Measurements from ENCODE around the gene FGF14. TPM values are rescaled to one million over a fixed set of nuclear protein-coding genes. Genes with fewer than 3 reads are reported as not detected.

FGF14 gene
- total RNA-seq, 2 donors from 2014 or later = under 0.01 to 0.28 TPM

DNA sequence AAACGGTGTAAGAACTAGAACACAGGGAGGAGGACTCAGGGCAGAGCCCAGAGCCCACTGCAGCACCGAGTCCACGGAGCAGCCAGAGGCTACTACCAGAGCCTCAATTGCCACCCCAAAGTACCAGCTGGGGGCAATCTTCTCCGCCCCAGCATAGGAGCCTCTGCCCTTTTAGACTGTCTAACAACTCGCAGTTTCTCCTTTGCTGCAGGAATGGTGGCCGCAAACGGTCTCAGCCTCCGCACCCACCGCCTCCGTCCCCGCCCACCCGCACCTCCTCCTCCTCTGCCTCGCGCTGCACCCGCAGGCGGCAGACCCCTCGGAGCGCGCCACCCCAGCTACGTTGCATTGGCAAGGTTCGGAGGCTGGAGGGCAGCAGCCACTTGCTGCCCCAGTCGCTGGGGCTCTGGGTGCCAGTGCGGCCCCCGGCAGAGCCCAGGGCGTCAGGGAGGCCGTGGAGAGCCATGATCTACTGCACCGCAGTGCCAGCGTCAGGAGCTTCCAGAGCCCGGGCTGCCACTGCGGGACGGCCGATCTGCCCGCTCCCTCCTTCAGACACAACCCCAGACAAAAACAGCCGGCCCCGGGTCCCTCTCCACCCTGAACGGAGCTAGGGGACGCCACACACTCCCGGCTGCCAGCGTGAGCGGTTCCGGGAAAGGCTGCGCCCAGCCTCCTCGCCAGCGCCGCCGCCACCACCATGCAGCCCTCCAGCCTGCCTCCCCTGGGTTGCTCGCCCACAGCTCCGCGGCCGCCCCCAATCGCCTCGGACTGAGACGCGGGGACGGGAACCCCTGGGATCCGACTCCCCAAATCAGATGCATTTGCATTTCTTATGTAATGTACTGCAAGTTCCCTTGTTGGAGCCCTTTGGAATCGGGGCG, 1.8 kb downstream of the FGF14 start:
- Histone ChIP-seq H3K36me3 (no peaks in the 10 kb centered on the region), H3K27ac (no peak overlapping the region), H3K9me3 (no peaks in the 10 kb centered on the region), H3K4me1 (replicated peaks) (no peaks in the 10 kb centered on the region), H3K27me3 (replicated peaks; ENCODE audit: insufficient read depth) (peaks cover 10% of the 10 kb centered on the region), H3K4me3 (peak overlapping the region; percentile 4 to 22)
- no peak for DNase-seq (ENCODE audit: low spot score)
- TF ChIP-seq POLR2AphosphoS5 (IDR thresholded peaks at IDR 0.05) (no peak), POLR2A (IDR thresholded peaks at IDR 0.05) (no peak)
- TF ChIP-seq, protein P1, sequence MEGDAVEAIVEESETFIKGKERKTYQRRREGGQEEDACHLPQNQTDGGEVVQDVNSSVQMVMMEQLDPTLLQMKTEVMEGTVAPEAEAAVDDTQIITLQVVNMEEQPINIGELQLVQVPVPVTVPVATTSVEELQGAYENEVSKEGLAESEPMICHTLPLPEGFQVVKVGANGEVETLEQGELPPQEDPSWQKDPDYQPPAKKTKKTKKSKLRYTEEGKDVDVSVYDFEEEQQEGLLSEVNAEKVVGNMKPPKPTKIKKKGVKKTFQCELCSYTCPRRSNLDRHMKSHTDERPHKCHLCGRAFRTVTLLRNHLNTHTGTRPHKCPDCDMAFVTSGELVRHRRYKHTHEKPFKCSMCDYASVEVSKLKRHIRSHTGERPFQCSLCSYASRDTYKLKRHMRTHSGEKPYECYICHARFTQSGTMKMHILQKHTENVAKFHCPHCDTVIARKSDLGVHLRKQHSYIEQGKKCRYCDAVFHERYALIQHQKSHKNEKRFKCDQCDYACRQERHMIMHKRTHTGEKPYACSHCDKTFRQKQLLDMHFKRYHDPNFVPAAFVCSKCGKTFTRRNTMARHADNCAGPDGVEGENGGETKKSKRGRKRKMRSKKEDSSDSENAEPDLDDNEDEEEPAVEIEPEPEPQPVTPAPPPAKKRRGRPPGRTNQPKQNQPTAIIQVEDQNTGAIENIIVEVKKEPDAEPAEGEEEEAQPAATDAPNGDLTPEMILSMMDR (IDR thresholded peaks at IDR 0.05) = no peak
- intact Hi-C loops (cut with DNase I) = no loop called here
- 3% methylated on average over 32 of the region's 58 CpGs for WGBS

DNA sequence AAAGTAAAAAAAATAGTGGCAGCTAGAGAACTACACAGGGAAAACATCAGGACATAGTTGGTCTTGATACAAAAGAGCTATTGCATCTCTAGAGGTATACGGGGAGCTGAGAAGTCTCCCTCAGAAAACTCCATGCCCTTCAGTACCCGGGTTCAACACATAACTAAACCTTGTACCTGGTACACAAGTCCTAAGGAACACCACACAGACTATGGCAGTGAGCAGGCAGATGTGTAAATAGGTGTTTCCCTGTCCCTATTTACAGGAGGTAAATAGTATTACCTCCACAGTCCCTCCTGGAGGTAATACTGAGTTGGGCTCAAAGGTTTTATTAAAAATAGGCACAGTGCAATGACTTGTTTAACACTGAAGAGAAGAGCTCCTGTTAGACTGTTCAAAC, 5.9 kb downstream of the FGF14 start:
- TF ChIP-seq, protein P1 (IDR thresholded peaks at IDR 0.05) = no peak
- TF ChIP-seq POLR2A (IDR thresholded peaks at IDR 0.05) (no peak), POLR2AphosphoS5 (IDR thresholded peaks at IDR 0.05) (no peak)
- Histone ChIP-seq H3K4me1 (replicated peaks) (no peaks in the 10 kb centered on the region), H3K4me3 (no peak overlapping the region), H3K9me3 (no peaks in the 10 kb centered on the region), H3K27me3 (replicated peaks; ENCODE audit: insufficient read depth) (peaks cover 10% of the 10 kb centered on the region), H3K36me3 (no peaks in the 10 kb centered on the region), H3K27ac (no peak overlapping the region)
- intact Hi-C loops (cut with DNase I) = no loop called here
- WGBS = 98% methylated on average over 2 of the region's 2 CpGs
- no peak for DNase-seq (ENCODE audit: low spot score)

DNA sequence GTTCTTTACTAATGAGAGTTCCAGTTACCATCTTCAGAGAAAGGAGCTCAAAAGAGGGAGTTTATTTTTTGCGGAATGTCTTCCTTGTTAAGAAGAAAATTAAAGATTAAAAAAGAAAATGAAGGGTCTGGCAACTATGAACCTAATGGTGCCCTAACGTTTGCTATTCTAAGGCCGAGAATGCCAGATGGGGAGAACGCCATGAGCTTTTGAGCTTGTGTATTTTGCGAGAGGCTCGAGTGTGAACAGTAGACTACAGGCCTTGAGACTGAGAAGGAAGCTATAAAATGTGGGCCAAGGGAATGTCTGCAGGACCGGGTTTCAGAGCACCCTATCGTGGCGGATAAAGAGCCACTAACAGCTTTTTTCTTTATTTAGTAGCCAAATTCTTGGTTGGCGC, 6.7 kb downstream of the FGF14 start:
- no peak for DNase-seq (ENCODE audit: low spot score)
- 87% methylated on average over 10 of the region's 10 CpGs for WGBS
- intact Hi-C loops (cut with DNase I) = no loop called here
- no peaks in the 10 kb centered on the region for H3K9me3 ChIP-seq
- no peaks in the 10 kb centered on the region for H3K4me1 ChIP-seq (replicated peaks)
- H3K27me3 ChIP-seq (replicated peaks; ENCODE audit: insufficient read depth) = peaks cover 9% of the 10 kb centered on the region
- peak overlapping the region in 1 of 2 donors; percentile 58 for H3K27ac ChIP-seq
- no peaks in the 10 kb centered on the region for H3K36me3 ChIP-seq
- TF ChIP-seq POLR2A (IDR thresholded peaks at IDR 0.05) (no peak), POLR2AphosphoS5 (IDR thresholded peaks at IDR 0.05) (no peak)
- TF ChIP-seq, protein P1 (IDR thresholded peaks at IDR 0.05) = no peak
- peak overlapping the region; percentile 52 to 62 for H3K4me3 ChIP-seq

DNA sequence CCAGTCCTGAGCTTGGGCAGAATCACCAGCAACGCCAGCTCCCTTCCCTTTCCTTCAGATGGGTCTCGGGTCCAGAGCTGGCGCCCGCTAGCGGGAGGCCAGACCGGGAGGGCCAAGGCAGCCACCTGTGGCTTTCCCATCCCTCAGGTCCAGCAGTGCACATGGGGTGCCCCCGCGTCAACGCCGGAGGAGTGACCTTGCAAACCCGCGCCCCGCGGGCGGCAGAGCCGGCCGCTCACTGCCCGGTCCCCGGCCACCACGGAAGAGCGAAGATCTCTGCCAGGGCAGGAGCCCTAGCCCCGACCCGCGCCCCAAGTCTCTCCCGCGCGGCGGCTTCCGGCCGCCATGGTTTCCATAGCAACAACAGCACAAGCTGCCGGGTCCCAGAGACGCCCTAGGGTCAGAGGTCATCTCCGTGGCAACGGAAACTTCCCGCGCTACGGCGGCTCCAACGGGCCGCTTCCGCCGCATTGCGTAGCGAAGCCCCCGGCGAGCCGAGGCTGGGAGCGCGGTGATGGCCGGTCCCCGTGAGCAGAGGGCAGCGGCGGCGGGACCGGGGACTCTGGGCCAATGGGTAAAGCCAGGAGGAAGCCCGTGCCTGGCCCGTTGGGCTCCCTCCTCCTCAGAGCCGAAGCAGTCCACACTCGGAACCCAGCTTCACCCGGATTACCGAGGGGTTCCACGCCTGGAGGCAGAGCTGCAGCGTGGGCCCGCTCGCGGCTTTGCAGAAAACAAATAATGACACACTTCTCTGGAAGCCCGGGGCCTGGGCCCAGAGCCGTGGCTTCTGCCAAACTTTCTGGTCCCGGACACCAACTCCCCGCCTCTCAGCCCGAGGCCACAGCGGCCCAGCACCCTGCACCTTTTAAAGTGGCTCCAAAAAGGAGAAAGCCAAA, 7.4 kb downstream of the FGF14 start:
- Histone ChIP-seq H3K27ac (peak overlapping the region; percentile 43 to 58), H3K4me1 (replicated peaks) (no peaks in the 10 kb centered on the region), H3K4me3 (peak overlapping the region; percentile 52 to 62), H3K27me3 (replicated peaks; ENCODE audit: insufficient read depth) (peaks cover 4% of the 10 kb centered on the region), H3K36me3 (no peaks in the 10 kb centered on the region), H3K9me3 (no peaks in the 10 kb centered on the region)
- TF ChIP-seq, protein P1 (IDR thresholded peaks at IDR 0.05) = no peak
- TF ChIP-seq POLR2A (IDR thresholded peaks at IDR 0.05) (peak; percentile 31), POLR2AphosphoS5 (IDR thresholded peaks at IDR 0.05) (peak; percentile 86)
- WGBS = under 1% methylated on average over 66 of the region's 72 CpGs
- DNase-seq (ENCODE audit: low spot score) = peak; percentile 73
- intact Hi-C loops (cut with DNase I) = no loop called here
